ENCODE data around the gene HS3ST3A1.

DNA sequence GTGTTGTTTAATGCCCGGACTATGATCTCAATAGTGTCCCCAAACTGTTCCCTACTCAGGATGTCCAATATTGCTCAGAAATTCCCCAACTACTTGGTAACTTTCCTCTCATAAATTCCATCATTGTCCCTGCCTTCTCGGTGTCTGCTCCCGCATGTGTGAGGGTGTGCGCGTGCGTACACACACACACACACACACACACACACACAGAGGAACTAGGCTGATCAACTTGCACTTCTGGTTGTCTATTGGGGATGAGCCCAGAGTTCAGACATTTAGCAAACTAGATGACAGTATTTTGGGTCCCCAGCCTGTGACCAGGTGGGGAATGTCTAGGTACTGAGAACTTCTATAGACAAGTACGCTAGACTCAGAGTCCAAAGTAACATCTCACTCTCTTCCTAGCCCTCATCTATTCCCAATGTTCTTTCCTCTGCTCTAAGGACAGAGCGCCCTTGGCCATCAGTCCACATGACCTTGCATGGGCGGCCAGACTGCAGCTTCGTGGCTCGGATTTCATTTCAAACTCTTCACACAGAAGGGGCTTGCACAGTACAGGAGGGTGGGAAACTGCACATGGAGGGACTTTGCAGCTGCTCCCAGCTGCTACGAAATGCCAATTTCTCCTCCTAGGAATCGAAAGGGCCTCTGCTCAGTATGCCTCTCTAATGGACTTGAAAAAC, 5.3 kb downstream of the HS3ST3A1 start:
- TF ChIP-seq, protein P1, sequence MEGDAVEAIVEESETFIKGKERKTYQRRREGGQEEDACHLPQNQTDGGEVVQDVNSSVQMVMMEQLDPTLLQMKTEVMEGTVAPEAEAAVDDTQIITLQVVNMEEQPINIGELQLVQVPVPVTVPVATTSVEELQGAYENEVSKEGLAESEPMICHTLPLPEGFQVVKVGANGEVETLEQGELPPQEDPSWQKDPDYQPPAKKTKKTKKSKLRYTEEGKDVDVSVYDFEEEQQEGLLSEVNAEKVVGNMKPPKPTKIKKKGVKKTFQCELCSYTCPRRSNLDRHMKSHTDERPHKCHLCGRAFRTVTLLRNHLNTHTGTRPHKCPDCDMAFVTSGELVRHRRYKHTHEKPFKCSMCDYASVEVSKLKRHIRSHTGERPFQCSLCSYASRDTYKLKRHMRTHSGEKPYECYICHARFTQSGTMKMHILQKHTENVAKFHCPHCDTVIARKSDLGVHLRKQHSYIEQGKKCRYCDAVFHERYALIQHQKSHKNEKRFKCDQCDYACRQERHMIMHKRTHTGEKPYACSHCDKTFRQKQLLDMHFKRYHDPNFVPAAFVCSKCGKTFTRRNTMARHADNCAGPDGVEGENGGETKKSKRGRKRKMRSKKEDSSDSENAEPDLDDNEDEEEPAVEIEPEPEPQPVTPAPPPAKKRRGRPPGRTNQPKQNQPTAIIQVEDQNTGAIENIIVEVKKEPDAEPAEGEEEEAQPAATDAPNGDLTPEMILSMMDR (IDR thresholded peaks at IDR 0.05), result no peak
- no peak for TF ChIP-seq POLR2A (IDR thresholded peaks at IDR 0.05)

Data from body of pancreas (tissue), 4 donors.